Esophagus muscularis mucosa (tissue), 4 donors: ENCODE measurements around the gene FZD1.

Experiments used
- CTCF ChIP-seq, 3 experiments: fragments of 200-600 bp in 2 of 3; fragments of 450-650 bp in 1 of 3; sonication (generic) in 2 of 3; IDR thresholded peaks; one replicate each; pipeline ENCODE4 v1.5.1; 2017 to 2019; ENCODE audit warnings: antibody characterized with exemption in 3 of 3, mild to moderate bottlenecking in 2 of 3, moderate library complexity in 1 of 3
- EP300 ChIP-seq: sonication (generic); formaldehyde crosslinking; IDR thresholded peaks from one replicate; pipeline ENCODE4 v1.6.1; 2017; ENCODE audit warnings: antibody characterized with exemption
- POLR2A ChIP-seq: fragments of 450-650 bp; IDR thresholded peaks from one replicate; pipeline ENCODE4 v1.6.1; 2017; ENCODE audit warnings: antibody characterized with exemption, moderate library complexity, mild to moderate bottlenecking, low read depth
- POLR2AphosphoS5 ChIP-seq, 2 donors: sonication (generic); formaldehyde crosslinking; IDR thresholded peaks; one replicate each; pipeline ENCODE4 v1.6.1; 2017; ENCODE audit warnings: antibody characterized with exemption in 2 of 2

GRCh38 chr7:91230100-91230499 lies 34.1 kb upstream of the FZD1 start:
- TF ChIP-seq CTCF (IDR thresholded peaks at IDR 0.05) (no peak), POLR2A (no peak), POLR2AphosphoS5 (IDR thresholded peaks at IDR 0.05) (no peak), EP300 (no peak)
